Endothelial cell of umbilical vein (primary cell): ENCODE measurements around the gene SPSB1. TPM values are rescaled to one million over a fixed set of nuclear protein-coding genes. Genes with fewer than 3 reads are reported as not detected.
"Not testable (repeated sequence)": the region's sequence is repeated elsewhere in the genome, so short reads cannot be mapped to it uniquely, and the experiment has no call there.

ENCODE experiments used
- BruUV-seq: library from RNA; stranded (reverse); fragments of 400-500 nt; replicated peaks from 2 replicates; lab custom pipeline; 2021; lab: Mats Ljungman, UMichigan
- CTCF ChIA-PET: fragments of 300-600, 350-600 bp; sonication (Branson Sonifier 250); formaldehyde crosslinking; loops from one replicate; lab custom pipeline; 2021; ENCODE audit warnings: antibody characterized with exemption, inconsistent platforms; lab: Charles Lee
- POLR2A ChIA-PET: fragments of 300-600, 350-600 bp; sonication (Branson Sonifier 250); formaldehyde crosslinking; loops from one replicate; lab custom pipeline; 2021; ENCODE audit warnings: antibody characterized with exemption, inconsistent platforms; lab: Charles Lee
- DNase-seq: peaks from one replicate; pipeline ENCODE4 v3.0.0-alpha.2; 2011; ENCODE audit warnings: low read depth, low spot score
- FAIRE-seq: peaks from 2 replicates; lab custom pipeline; 2011; peaks lifted over from hg19 to GRCh38; lab: Jason Lieb, UNC
- H2AFZ ChIP-seq: 2 replicates; pipeline ENCODE4 v1.6.0; 2012; ENCODE audit warnings: low read depth, low read length, control low read depth, inconsistent platforms
- H3K27ac ChIP-seq: 2 replicates; pipeline ENCODE4 v1.5.1; 2011; ENCODE audit warnings: low read depth, mild to moderate bottlenecking, control low read depth, low read length, moderate library complexity; ENCODE audit not compliant: insufficient read depth
- H3K27me3 ChIP-seq, 2 experiments: 2 replicates each; pipeline versions ENCODE4 v1.6.0 to v1.6.1; 2011; ENCODE audit warnings: low read length in 2 of 2, mixed read lengths in 1 of 2; ENCODE audit not compliant: control insufficient read depth in 2 of 2, insufficient read depth in 2 of 2
- H3K36me3 ChIP-seq, 2 experiments: 2 replicates in 1 of 2; 3 replicates in 1 of 2; pipeline ENCODE4 v1.5.1; 2011; ENCODE audit warnings: low read length in 2 of 2, mild to moderate bottlenecking in 1 of 2, moderate library complexity in 1 of 2; ENCODE audit not compliant: control insufficient read depth in 2 of 2, insufficient read depth in 2 of 2; ENCODE audit errors: extremely low read depth in 1 of 2
- H3K4me1 ChIP-seq: 3 replicates; pipeline ENCODE4 v1.5.1; 2011; ENCODE audit warnings: mild to moderate bottlenecking, low read length; ENCODE audit not compliant: control insufficient read depth, insufficient read depth; ENCODE audit errors: extremely low read depth
- H3K4me2 ChIP-seq: 2 replicates; pipeline ENCODE4 v1.6.1; 2011; ENCODE audit warnings: low read length, control low read depth, mixed read lengths; ENCODE audit not compliant: insufficient read depth
- H3K4me3 ChIP-seq, 3 experiments: fragments of 200-600 bp in 1 of 3; sonication (generic), shearing (Covaris generic) in 1 of 3; replicated peaks in 1 of 3; 2 replicates each; pipeline ENCODE4 v1.5.1; 2011 to 2016; ENCODE audit warnings: control low read depth in 3 of 3, low read length in 3 of 3, mild to moderate bottlenecking in 2 of 3, inconsistent platforms in 1 of 3, low read depth in 1 of 3, moderate library complexity in 1 of 3; ENCODE audit not compliant: insufficient read depth in 1 of 3
- H3K79me2 ChIP-seq: 2 replicates; pipeline ENCODE4 v1.6.0; 2012; ENCODE audit warnings: low read length, inconsistent platforms; ENCODE audit not compliant: control insufficient read depth, insufficient read depth
- H3K9ac ChIP-seq: replicated peaks from 2 replicates; pipeline ENCODE3; 2011; ENCODE audit warnings: low read length, control low read depth; ENCODE audit not compliant: insufficient read depth; ENCODE audit errors: extremely low read depth
- H3K9me1 ChIP-seq: replicated peaks from 3 replicates; pipeline ENCODE4 v1.6.0; 2011; ENCODE audit warnings: mild to moderate bottlenecking, low read length; ENCODE audit not compliant: control insufficient read depth, insufficient read depth; ENCODE audit errors: extremely low read depth
- H3K9me3 ChIP-seq: replicated peaks from 2 replicates; pipeline ENCODE4 v1.5.1; 2012; ENCODE audit warnings: low read length, inconsistent platforms; ENCODE audit not compliant: control insufficient read depth, insufficient read depth
- H4K20me1 ChIP-seq: replicated peaks from 2 replicates; pipeline ENCODE3; 2011; ENCODE audit warnings: mild to moderate bottlenecking, low read length; ENCODE audit not compliant: control insufficient read depth, insufficient read depth; ENCODE audit errors: extremely low read depth
- JUN ChIP-seq: IDR thresholded peaks from 2 replicates; pipeline ENCODE4 v1.6.1; 2011; ENCODE audit warnings: borderline replicate concordance, low read depth; ENCODE audit not compliant: insufficient read length, insufficient read depth
- MYC ChIP-seq: IDR thresholded peaks from one replicate; pipeline ENCODE4 v1.6.1; 2011; ENCODE audit warnings: mild to moderate bottlenecking, low read depth, low read length
- dilution Hi-C: fragments of 300-500 bp; cut with MboI; formaldehyde crosslinking; loops from one replicate; pipeline ENCODE4 v1.15.0; 2019; ENCODE audit warnings: low sequenced_read_pairs; ENCODE audit not compliant: extremely low pct_ligation_motif_present
- intact Hi-C: fragments of 100-400 bp; cut with micrococcal nuclease; formaldehyde crosslinking; loops from one replicate; pipeline ENCODE4 v1.10.0; 2022
- polyA plus RNA-seq, 4 experiments: library from polyadenylated mRNA; depleted of rRNA in 3 of 4; stranded (reverse) in 3 of 4; unstranded in 1 of 4; fragments of >200 nt; gene quantifications; 2 replicates each; pipeline versions ENCODE4 v1.2.1 to v1.2.3, GENCODE V29; 2011 to 2012; ENCODE audit warnings: missing spikeins in 1 of 4
- total RNA-seq: library from RNA; stranded (reverse); gene quantifications from 2 replicates; pipeline ENCODE4 v1.2.3, GENCODE V29; 2021

The SPSB1 gene
- total and polyA plus RNA-seq, 2 donors (not counting 3 experiments of a cell fraction or from before 2014, with no cell fraction given) = 41.9 to 61.2 TPM

GRCh38 chr1:9298282-9298681 is 5.6 kb downstream of the SPSB1 start:
- Histone ChIP-seq H3K9me3 (no peaks in the 10 kb centered on the region), H3K9me1 (no peaks in the 10 kb centered on the region), H3K79me2 (peaks cover 95% of the 10 kb centered on the region), H3K4me2 (no peak overlapping the region), H4K20me1 (no peaks in the 10 kb centered on the region), H3K4me3 (no peak overlapping the region), H3K27ac (no peak overlapping the region), H2AFZ (no peak overlapping the region), H3K9ac (no peak overlapping the region), H3K27me3 (no peaks in the 10 kb centered on the region), H3K36me3 (peaks cover 0 to 8% of the 10 kb centered on the region in 2 experiments), H3K4me1 (peaks cover 26% of the 10 kb centered on the region)
- BruUV-seq = no TSS peak
- POLR2A ChIA-PET = no interaction called here
- FAIRE-seq (no peak), DNase-seq (no peak)
- TF ChIP-seq JUN = no peak
- no peak for TF ChIP-seq MYC
- intact Hi-C loops = no loop called here
- dilution Hi-C loops = no loop called here
- CTCF ChIA-PET = interaction anchor here (1.4 to 1.8 kb wide), 4 partner anchors 9 to 193 kb away, joined by 4 to 6 read pairs (median 4); no protein-coding TSS in a partner anchor

DNA sequence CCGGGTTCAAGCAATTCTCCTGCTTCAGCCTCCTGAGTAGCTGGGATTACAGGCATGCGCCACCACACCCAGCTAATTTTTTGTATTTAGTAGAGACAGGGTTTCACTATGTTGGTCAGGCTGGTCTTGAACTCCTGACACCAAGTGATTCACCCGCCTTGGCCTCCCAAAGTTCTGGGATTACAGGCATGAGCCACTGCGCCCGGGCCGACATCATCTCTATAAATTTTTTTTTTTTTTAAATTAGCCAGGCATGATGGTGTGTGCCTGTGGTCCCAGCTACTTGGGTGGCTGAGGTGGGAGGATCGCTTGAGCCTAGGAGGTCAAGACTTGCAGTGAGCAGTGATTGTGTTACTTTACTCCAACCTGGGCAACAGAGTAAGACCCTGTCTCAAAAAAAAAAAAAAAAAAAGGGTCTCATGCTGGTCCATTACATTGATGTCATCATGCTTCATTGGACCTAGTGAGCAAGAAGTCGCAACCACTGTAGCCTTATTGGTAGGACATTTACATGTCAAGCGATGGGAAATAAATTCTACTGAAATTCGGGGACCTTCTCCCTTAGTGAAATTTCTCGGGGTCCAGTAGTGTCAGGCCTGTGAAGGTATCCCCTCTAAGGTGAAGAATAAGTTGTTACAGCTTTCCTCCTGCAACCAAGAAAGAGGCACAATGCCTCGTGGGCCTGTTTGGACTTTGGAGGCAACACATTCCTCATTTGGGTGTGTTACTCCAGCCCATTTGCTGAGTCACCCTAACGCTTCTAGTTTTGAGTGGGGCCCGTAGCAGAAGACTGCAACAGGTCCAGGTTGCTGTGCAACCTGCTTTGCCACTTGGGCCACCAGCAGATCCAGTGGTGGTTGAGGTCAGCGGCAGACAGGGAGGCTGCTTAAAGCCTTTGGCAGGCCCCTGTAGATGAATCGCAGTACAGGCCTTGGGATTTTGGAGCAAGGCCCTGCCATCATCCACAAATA is 7.2 kb downstream of the SPSB1 start:
- CTCF ChIA-PET = interaction anchor here (1.0 kb wide), 1 partner anchor 18 kb away, joined by 3 read pairs; no protein-coding TSS in a partner anchor
- H3K36me3 ChIP-seq, H3K9ac ChIP-seq, H3K4me2 ChIP-seq, H3K9me1 ChIP-seq, H3K27me3 ChIP-seq, H3K9me3 ChIP-seq, POLR2A ChIA-PET, H3K27ac ChIP-seq, H4K20me1 ChIP-seq, DNase-seq, BruUV-seq, FAIRE-seq, H3K4me3 ChIP-seq, H2AFZ ChIP-seq, dilution Hi-C loops, intact Hi-C loops: not testable (repeated sequence)
- peaks cover 97% of the 10 kb centered on the region for H3K79me2 ChIP-seq
- peaks cover 29% of the 10 kb centered on the region for H3K4me1 ChIP-seq
